ENCODE measurements around the gene GTF2IRD1.

Gene GTF2IRD1

DNA sequence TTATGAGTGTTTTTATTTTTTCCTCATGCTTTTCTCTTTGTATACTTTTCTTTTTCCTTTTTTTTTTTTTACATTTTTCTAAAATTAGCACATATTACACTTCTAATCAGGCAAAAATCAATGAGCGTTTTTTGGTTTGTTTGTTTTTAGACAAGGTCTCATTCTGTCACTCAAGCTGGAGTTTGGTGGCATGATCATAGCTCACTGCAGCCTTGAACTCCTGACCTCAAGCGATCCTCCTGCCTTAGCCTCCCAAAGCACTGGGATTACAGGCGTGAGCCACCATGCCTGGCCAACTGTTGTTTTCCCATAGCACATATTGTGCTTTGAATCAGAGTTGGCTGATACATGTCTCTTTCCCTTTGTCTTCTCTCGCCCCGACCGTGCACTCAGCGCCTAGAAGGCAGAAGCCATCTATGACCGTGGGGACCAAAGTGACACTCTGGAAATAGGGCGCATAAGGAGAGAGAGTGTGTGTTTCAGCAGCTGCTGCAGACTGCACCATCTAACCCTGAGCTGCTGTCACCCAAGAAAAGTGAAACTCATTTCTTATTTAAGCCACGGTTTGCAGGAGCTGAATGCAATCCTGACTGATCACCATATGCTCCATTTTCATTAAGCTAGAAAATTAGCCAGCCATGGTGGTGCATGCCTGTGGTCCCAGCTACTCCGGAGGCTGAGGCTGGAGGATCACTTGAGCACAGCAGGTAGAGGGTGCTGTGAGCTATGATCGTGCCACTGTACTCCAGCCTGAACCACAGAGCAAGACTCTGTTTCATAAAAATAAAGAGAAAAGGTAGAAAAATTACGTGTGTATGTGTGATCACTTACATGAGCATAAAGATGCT lies 162.5 kb downstream of the GTF2IRD1 start:
- H3K4me3 ChIP-seq (ENCODE audit: low read depth, low read length) = no peak overlapping the region
- peak; percentile 55 for DNase-seq (ENCODE audit: low read depth)
- TF ChIP-seq, protein P1, sequence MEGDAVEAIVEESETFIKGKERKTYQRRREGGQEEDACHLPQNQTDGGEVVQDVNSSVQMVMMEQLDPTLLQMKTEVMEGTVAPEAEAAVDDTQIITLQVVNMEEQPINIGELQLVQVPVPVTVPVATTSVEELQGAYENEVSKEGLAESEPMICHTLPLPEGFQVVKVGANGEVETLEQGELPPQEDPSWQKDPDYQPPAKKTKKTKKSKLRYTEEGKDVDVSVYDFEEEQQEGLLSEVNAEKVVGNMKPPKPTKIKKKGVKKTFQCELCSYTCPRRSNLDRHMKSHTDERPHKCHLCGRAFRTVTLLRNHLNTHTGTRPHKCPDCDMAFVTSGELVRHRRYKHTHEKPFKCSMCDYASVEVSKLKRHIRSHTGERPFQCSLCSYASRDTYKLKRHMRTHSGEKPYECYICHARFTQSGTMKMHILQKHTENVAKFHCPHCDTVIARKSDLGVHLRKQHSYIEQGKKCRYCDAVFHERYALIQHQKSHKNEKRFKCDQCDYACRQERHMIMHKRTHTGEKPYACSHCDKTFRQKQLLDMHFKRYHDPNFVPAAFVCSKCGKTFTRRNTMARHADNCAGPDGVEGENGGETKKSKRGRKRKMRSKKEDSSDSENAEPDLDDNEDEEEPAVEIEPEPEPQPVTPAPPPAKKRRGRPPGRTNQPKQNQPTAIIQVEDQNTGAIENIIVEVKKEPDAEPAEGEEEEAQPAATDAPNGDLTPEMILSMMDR (IDR thresholded peaks at IDR 0.05; ENCODE audit: low read depth, low read length) = no peak
- TF ChIP-seq POLR2A (IDR thresholded peaks at IDR 0.05; ENCODE audit: extremely low read depth, insufficient read length) (no peak), MYC (IDR thresholded peaks at IDR 0.05; ENCODE audit: low read depth, low read length) (no peak)
- TF ChIP-seq, protein P2, sequence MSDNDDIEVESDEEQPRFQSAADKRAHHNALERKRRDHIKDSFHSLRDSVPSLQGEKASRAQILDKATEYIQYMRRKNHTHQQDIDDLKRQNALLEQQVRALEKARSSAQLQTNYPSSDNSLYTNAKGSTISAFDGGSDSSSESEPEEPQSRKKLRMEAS (IDR thresholded peaks at IDR 0.05; ENCODE audit: low read depth, low read length) = no peak

DNA sequence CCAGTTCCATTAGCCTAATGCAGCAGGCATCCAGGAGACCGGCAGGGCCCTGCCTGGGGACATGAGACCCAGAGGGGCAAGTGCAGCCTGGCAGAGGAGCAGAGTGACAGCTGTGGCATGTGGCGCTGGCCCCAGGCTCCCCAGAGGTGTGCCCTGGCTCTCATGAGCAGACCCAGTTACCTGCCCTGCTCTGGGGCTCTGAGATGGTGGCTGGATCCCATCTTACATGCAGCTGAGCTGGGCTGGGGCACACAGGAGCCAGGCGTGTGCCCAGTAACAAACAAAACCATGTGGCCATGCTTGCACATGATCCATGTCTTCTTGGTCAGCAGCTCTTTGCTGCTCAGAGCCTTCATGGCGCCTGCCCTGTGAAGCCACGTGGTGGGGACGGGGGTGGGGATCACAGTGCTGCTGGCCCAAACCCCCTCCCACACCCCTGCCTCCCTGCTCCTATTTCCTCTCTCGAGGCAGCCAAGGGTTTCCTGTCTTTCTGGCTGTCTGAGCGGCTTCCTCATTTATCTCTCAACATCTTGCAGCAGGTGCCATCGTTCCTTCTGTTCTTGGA lies 163.6 kb downstream of the GTF2IRD1 start:
- peak; percentile 60 for TF ChIP-seq POLR2A (IDR thresholded peaks at IDR 0.05; ENCODE audit: extremely low read depth, insufficient read length)
- TF ChIP-seq, protein P2 (IDR thresholded peaks at IDR 0.05; ENCODE audit: low read depth, low read length) = peak; percentile 100
- TF ChIP-seq, protein P1 (IDR thresholded peaks at IDR 0.05; ENCODE audit: low read depth, low read length) = no peak
- peak; percentile 100 for TF ChIP-seq MYC (IDR thresholded peaks at IDR 0.05; ENCODE audit: low read depth, low read length)
- H3K4me3 ChIP-seq (ENCODE audit: low read depth, low read length) = no peak overlapping the region
- DNase-seq (ENCODE audit: low read depth) = peak; percentile 98

DNA sequence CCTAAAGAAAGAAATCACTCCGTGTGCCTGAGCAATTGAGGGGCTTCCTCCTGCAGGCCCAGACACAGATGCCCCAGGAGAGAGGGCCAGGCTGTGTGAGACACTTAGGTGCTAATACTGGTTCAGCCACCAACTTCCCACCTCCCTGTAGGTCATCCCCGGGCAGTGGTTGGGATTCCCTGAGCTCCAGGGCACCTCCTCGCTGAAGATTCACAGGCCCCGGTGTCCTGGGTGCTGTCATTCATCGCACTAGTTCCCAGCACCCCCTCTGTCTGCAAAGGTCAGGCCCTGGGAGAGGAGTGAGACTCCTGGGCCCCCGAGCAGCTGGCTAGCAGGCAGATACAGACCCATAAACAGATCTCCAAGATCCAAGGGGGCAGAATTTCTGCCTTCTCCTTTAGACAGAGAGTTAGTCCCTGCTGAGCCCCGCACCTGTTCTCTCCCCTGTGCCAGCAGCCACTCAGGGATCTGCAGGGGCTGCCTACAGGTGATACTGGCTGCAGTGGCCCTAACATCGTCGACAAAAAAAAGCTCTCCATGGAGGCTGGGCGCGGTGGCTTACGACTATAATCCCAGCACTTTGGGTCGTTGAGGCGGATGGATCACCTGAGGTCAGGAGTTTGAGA lies 165.6 kb downstream of the GTF2IRD1 start:
- DNase-seq (ENCODE audit: low read depth) = no peak
- H3K4me3 ChIP-seq (ENCODE audit: low read depth, low read length) = no peak overlapping the region
- TF ChIP-seq POLR2A (IDR thresholded peaks at IDR 0.05; ENCODE audit: extremely low read depth, insufficient read length) (no peak), MYC (IDR thresholded peaks at IDR 0.05; ENCODE audit: low read depth, low read length) (no peak)
- TF ChIP-seq, protein P1 (IDR thresholded peaks at IDR 0.05; ENCODE audit: low read depth, low read length) = no peak
- TF ChIP-seq, protein P2 (IDR thresholded peaks at IDR 0.05; ENCODE audit: low read depth, low read length) = no peak

DNA sequence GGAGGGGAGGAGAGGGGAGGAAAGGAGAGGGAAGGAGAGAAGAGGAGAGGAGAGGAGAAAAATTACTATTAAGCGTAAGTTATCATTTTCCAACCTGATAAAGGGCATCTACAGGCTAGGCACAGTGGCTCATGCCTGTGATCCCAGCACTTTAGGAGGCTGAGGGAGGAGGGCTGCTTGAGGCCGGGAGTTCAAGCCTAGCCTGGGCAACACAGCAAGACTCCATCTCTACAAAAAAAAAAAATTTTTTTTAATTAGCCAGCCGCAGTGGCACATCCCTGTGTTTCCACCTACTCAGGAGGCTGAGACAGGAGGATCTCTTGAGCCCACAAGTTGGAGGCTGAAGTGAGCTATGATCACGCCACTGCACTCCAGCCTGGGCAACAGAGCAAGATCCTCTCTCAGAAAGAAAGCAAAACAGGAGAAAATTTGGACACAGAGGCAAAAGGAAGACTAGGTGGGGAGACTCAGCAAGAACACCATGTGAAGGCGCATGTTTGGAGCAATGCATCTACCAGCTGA lies 168.6 kb downstream of the GTF2IRD1 start:
- H3K4me3 ChIP-seq (ENCODE audit: low read depth, low read length) = no peak overlapping the region
- TF ChIP-seq MYC (IDR thresholded peaks at IDR 0.05; ENCODE audit: low read depth, low read length) (no peak), POLR2A (IDR thresholded peaks at IDR 0.05; ENCODE audit: extremely low read depth, insufficient read length) (no peak)
- TF ChIP-seq, protein P2 (IDR thresholded peaks at IDR 0.05; ENCODE audit: low read depth, low read length) = no peak
- TF ChIP-seq, protein P1 (IDR thresholded peaks at IDR 0.05; ENCODE audit: low read depth, low read length) = no peak
- no peak for DNase-seq (ENCODE audit: low read depth)

DNA sequence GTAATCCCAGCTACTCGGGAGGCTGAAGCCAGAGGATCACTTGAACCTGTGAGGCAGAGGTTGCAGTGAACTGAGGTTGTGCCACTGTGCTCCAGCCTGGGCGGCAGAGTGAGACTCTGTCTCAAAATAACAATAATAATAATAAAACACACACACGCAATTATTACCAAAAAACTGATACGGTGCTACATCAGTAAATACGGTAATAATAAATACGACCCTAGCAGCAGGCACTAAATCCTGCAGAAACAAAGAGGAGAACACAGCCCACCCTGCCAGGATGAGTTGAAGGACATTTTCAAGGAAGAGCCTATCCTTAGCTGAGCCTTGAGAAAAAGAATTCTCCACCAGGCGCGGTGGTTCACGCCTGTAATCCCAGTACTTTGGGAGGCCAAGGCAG lies 169.4 kb downstream of the GTF2IRD1 start:
- no peak overlapping the region for H3K4me3 ChIP-seq (ENCODE audit: low read depth, low read length)
- TF ChIP-seq MYC (IDR thresholded peaks at IDR 0.05; ENCODE audit: low read depth, low read length) = no peak
- no peak for TF ChIP-seq POLR2A (IDR thresholded peaks at IDR 0.05; ENCODE audit: extremely low read depth, insufficient read length)
- TF ChIP-seq, protein P2 (IDR thresholded peaks at IDR 0.05; ENCODE audit: low read depth, low read length) = no peak
- TF ChIP-seq, protein P1 (IDR thresholded peaks at IDR 0.05; ENCODE audit: low read depth, low read length) = no peak
- DNase-seq (ENCODE audit: low read depth) = no peak

Data from NB4 (cell line).